ENCODE data around the gene AURKB.
"Not testable (repeated sequence)": the region's sequence is repeated elsewhere in the genome, so short reads cannot be mapped to it uniquely, and the experiment has no call there.

The AURKB gene

DNA sequence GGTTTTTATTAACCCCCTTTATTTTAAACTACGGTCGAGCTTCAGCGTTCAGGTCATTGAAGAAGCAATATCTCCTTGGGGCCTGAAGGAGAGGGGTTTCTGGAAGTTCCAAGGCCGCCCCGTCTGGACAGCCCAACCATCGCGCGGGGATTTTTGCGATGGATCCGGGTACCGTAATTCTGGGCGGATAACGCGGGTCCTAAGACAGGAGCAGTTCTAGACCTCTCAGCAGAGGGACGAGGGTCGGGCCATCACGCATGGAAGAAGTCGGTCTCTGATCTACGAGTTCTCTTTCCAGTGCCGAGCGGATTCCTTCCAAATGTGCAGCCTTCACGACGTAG is 24.0 kb downstream of the AURKB start:
- no peaks in the 10 kb centered on the region for H3K9me3 Mint-ChIP-seq
- no peaks in the 10 kb centered on the region for H3K27me3 Mint-ChIP-seq
- ATAC-seq (no peak), DNase-seq (no peak)
- peaks cover 20% of the 10 kb centered on the region for H3K4me1 Mint-ChIP-seq
- H3K27ac Mint-ChIP-seq: no peak overlapping the region
- H3K36me3 Mint-ChIP-seq (ENCODE audit: low read depth): no peaks in the 10 kb centered on the region
- H3K4me3 Mint-ChIP-seq: no peak overlapping the region

DNA sequence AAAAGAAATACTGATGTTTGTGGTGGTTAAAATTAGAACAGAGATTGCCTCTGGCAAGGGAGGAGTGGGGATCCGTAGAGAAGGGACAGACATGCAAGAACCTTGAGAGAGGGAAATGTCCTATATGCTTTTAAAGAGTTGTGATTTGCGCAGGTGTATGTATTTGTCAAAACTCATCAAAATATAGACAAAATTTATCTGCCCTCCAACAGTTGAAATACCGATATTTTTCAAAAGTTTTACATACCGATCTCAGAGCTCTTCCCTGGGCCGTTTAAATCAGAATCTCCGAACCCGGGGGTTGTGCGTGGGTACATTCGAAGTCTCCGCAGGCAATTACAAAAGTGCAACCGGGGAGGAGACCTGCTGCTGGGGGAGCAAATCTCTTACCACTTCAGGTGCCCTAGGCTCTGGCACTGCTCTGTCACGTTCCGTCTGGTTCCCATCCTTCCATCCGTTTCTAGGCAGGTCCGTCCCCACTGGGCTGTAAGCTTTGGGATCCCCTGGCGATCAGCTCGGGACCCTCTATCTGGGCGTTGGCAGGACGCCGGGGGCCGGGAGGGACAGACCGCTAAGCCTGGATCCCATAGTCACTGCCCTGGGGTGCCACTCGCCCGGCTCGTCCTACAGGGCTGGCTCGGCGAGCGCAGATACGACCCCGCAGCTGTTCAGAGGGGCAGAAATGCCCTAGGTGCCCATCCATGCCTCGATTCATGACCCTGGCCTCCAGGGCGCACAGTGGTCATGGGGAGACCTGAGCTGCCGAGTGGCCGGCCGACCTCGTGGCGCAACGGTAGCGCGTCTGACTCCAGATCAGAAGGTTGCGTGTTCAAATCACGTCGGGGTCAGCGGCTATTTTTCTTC is 24.6 kb downstream of the AURKB start:
- H3K4me1 Mint-ChIP-seq: peaks cover 19% of the 10 kb centered on the region
- H3K4me3 Mint-ChIP-seq: no peak overlapping the region
- no peaks in the 10 kb centered on the region for H3K36me3 Mint-ChIP-seq (ENCODE audit: low read depth)
- peak; percentile 14 for ATAC-seq
- peak; percentile 94 for DNase-seq
- H3K27me3 Mint-ChIP-seq: no peaks in the 10 kb centered on the region
- H3K27ac Mint-ChIP-seq: no peak overlapping the region
- H3K9me3 Mint-ChIP-seq: no peaks in the 10 kb centered on the region

DNA sequence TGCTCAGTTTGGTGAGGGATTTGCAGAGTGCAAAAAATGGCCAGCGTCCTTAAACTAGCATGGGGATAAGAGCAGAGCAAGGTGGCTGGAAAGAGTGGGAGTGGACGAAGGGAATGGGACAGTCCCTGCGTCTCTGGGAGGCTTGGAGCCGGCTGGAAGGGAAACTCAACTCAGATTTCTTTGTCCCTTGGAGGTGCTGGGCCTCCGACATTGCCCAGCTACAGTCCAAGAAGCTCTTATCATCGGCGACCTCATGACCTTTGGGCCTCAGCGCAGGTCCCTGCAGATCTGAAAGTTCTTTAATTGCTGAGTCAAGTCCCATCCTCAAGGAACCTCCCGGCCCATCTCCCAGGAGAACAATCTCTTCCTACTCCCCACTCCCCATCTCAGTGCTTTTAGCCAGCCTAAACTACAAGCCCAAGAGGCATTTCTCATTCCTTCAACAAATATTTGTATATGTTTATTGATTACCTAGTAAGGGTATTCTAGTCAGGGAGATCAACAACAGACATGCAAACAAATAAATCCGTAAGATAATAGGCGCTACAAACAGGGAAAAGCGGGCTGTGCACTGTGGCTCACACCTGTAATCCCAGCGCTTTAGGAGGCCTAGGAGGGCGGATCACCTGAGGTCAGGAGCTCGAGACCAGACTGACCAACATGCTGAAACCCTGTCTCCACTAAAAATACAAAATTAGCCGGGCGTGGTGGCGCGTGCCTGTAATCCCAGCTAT is 33.2 kb downstream of the AURKB start:
- Mint-ChIP-seq H3K4me3 (peak overlapping the region; percentile 95), H3K36me3 (ENCODE audit: low read depth) (peaks cover 6% of the 10 kb centered on the region), H3K4me1 (peaks cover 50% of the 10 kb centered on the region), H3K27me3 (no peaks in the 10 kb centered on the region), H3K9me3 (no peaks in the 10 kb centered on the region), H3K27ac (peak overlapping the region; percentile 82)
- ATAC-seq (no peak), DNase-seq (no peak)

DNA sequence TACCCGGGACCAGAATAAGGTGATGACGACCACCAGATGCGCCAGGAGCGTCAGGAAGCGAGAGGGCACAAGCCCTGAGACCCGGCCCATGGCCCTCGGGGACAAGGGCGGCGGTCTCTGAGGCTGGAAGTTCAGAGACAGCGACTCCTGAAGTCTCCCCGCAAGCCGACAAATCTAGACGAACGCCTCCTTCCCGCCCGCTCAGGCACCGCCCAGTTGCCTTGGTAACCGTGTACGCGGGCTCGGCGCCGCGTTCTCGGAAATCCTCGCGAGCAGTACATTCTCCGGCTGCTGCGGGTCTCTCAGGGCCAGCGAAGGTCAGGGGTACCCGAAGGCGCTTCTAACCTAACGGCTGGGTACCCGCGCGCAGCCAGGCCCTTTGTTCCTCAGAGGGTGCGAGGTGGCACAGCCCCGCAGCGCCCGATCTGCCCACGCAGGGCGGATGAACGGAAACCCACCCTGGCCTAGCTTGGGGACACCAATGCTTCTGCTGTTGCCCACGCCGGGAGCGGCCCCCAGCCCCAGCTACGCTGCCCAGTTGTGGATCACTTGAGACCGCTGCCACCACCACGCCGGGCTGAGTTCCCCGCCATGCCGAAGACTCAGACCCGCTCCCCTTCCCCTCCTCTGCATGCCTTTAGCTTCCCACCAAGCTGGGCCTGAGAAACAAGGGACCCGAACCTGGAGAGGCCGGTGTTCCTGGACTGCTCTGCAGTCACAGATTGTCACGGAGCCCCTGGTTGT is 34.0 kb downstream of the AURKB start, which contains the start of gene TMEM107:
TMEM107 (minus strand) TSS at position 184 of the 744 bp plus-strand sequence; CDS start at position 90, 94 bp downstream.
- Mint-ChIP-seq H3K4me3 (peak within 1 kb of the TSS; percentile 95), H3K4me1 (peaks cover 51% of the 10 kb centered on the region), H3K27me3 (no peaks in the 10 kb centered on the region), H3K9me3 (no peaks in the 10 kb centered on the region), H3K36me3 (ENCODE audit: low read depth) (peaks cover 6% of the 10 kb centered on the region), H3K27ac (peak within 1 kb of the TSS; percentile 82)
- ATAC-seq: peak; percentile 53
- peak; percentile 90 for DNase-seq

DNA sequence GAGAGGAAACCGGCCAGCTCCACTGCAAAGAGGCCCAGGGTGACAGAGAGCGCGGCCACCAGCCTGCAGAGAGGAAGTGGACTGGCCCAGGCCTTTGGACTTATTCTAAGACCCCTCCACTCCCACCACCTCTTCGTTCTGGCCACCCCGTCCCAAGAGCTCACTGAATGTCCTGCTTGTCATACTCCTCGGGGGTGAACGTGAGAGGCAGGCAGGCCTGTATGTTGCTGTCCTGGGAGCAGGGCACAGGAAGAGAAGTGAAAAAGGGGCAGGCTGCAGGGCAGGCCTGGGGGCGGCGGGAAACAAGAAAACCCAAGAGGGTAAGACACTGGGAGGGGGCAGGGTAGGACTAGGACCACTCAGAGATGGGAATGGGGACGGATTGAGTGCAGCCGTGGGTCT is 34.6 kb downstream of the AURKB start:
- DNase-seq (no peak), ATAC-seq (peak; percentile 4)
- Mint-ChIP-seq H3K4me3 (peak overlapping the region; percentile 95), H3K9me3 (no peaks in the 10 kb centered on the region), H3K4me1 (peaks cover 50% of the 10 kb centered on the region), H3K27ac (peak overlapping the region; percentile 82), H3K27me3 (no peaks in the 10 kb centered on the region), H3K36me3 (ENCODE audit: low read depth) (peaks cover 6% of the 10 kb centered on the region)

DNA sequence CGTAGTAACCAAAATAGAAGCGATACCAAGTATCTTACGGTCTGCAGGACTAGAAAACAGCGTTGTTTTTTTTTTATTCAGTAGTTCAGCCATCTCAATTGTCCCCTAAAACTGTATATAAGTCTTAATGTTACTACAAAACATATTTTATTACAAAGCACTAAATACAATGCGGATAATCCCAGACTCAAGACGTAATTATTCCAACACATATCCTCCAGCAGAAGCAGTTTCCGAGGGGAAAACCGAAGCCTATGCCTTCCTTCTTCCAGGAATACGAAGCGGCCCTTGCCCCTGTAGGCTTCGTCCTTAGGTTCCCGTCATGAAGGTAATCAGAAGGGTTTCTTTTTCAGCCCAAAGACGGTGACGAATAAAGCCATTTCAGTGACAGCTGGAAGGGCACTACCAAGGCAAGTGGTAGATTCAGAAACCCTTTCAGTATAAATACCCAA is 36.5 kb downstream of the AURKB start:
- H3K27me3 Mint-ChIP-seq: no peaks in the 10 kb centered on the region
- no peak for DNase-seq
- H3K4me1 Mint-ChIP-seq: peaks cover 50% of the 10 kb centered on the region
- peaks cover 6% of the 10 kb centered on the region for H3K36me3 Mint-ChIP-seq (ENCODE audit: low read depth)
- ATAC-seq: no peak
- H3K27ac Mint-ChIP-seq: peak overlapping the region; percentile 100
- peak overlapping the region; percentile 80 for H3K4me3 Mint-ChIP-seq
- no peaks in the 10 kb centered on the region for H3K9me3 Mint-ChIP-seq

DNA sequence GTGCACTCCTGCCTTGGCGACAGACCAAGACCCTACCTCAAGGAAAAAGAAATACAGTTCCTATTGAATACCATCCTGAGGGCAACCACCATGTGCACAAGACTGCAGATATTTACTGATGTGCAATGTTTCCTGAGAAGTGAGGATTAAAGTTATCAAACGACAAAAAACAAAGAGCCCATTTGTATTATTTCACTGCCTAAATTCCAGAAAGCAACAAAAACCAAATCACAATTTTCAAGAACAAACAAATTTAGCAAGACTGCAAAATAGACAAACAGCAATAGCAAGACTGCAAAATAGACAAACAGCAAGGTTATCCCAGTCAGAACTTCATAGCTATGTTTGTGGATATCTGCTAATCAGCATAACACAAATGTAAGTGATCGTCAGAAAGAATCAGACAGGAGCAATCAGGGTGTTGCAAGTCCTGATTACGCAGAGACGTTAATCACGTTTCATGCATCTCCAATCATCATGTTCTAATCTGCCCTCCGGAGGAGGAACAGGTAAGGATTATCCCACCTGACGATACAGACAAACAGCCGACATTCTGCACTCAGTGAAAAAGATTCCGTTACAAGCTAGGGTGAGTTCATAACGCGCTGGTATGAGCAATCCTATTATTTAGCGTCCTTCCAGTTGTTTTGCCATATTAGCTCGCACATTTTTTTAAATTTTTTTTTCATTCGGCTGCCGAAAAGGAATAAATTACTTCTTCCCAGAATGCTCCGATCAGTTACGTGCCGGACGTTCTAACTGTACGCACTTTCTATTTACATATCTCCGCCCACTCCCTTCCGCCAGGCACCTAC is 37.1 kb downstream of the AURKB start:
- Mint-ChIP-seq H3K9me3 (no peaks in the 10 kb centered on the region), H3K36me3 (ENCODE audit: low read depth) (peaks cover 6% of the 10 kb centered on the region), H3K27me3 (no peaks in the 10 kb centered on the region), H3K4me1 (peaks cover 50% of the 10 kb centered on the region), H3K4me3 (peak overlapping the region; percentile 80), H3K27ac (peak overlapping the region; percentile 100)
- ATAC-seq (peak; percentile 91), DNase-seq (peak; percentile 75)

DNA sequence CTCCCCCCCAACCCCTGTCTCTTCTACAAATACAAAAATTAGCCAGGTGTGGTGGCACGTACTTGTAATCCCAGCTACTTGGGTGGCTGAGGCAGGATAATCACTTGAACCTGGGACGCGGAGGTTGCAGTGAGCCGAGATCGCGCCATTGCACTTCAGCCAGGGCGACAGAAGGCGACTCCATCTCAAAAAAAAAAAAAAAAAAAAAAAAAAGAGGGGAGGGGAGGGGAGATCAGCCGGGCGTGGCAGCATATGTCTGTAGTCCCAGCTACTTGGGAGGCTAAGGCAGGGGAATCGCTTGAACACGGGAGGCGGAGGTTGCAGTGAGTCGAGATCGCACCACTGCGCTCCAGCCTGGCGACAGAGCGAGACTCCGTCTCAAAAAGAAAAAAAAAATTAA is 40.2 kb downstream of the AURKB start:
- not testable (repeated sequence) for H3K4me3 Mint-ChIP-seq, H3K27ac Mint-ChIP-seq

DNA sequence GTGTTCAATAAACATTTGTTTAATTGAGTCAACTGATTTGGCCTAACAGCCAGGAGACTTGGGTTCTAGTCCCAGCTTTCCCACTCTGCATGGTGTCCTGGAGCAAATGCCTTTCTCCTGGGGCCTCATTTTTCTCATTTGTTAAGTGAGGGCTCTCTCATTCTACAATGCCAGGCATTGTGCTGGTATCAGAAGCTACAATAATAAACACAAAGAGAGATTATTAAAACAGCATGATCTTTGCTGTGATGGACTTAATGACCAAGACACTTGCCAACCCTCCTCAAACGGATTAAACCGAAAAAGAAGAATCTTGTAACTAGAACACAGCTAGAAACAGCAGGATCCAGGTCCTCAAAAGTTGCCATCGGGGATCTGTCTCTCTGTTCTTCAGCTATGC is 42.8 kb downstream of the AURKB start:
- DNase-seq (no peak), ATAC-seq (no peak)
- H3K4me3 Mint-ChIP-seq: no peak overlapping the region
- no peaks in the 10 kb centered on the region for H3K27me3 Mint-ChIP-seq
- no peak overlapping the region for H3K27ac Mint-ChIP-seq
- H3K4me1 Mint-ChIP-seq: peaks cover 33% of the 10 kb centered on the region
- H3K9me3 Mint-ChIP-seq: no peaks in the 10 kb centered on the region
- no peaks in the 10 kb centered on the region for H3K36me3 Mint-ChIP-seq (ENCODE audit: low read depth)

More for the DNA sequence above, 40.2 kb downstream of the AURKB start:
- not testable (repeated sequence) for H3K36me3 Mint-ChIP-seq (ENCODE audit: low read depth); H3K9me3 Mint-ChIP-seq; ATAC-seq; DNase-seq; H3K27me3 Mint-ChIP-seq
- H3K4me1 Mint-ChIP-seq: peaks cover 37% of the 10 kb centered on the region

DNA sequence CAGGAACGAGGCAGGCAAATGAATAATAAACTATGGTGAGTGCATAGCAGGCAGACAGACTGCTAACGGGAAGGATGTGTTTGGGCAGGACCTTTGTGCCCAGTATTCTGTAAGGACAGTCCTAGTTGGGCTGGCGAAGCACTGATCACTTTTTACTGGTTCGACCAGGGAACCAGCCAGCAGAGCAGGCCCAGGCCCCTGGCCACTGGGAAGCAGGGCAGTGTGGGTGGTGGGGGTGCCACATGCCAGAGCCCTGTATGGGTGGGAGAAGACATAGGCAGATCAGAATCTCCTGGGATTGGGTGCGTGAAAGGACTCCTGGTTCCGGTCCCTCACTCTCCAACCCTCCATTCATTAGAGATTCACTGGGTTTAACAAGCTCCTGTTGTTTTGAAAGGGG is 43.6 kb downstream of the AURKB start:
- Mint-ChIP-seq H3K4me1 (peaks cover 35% of the 10 kb centered on the region), H3K4me3 (no peak overlapping the region)
- no peak for DNase-seq

DNA sequence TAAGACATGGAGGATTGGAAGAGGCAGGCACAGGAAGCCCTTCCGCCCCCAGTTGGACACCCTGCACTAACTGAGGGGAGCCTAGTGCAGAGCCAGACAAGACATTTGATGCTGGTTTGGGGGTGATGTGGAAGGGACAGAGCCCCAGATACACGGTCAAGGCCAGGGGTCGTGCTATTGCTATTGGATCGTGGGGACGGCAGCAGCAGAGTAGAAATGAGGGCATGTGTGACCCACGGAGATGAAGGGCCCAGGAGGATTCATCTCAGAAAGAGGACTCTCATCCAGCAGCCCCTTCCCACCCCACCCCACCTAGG is 45.6 kb downstream of the AURKB start:
- Mint-ChIP-seq H3K4me3 (peak overlapping the region; percentile 81), H3K36me3 (ENCODE audit: low read depth) (peaks cover 18% of the 10 kb centered on the region), H3K27ac (peak overlapping the region; percentile 95), H3K27me3 (no peaks in the 10 kb centered on the region), H3K4me1 (peaks cover 51% of the 10 kb centered on the region), H3K9me3 (no peaks in the 10 kb centered on the region)
- DNase-seq (no peak), ATAC-seq (no peak)

More for the DNA sequence above, 43.6 kb downstream of the AURKB start:
- no peaks in the 10 kb centered on the region for H3K27me3 Mint-ChIP-seq
- H3K36me3 Mint-ChIP-seq (ENCODE audit: low read depth): peaks cover 2% of the 10 kb centered on the region
- ATAC-seq: no peak
- no peak overlapping the region for H3K27ac Mint-ChIP-seq
- no peaks in the 10 kb centered on the region for H3K9me3 Mint-ChIP-seq

DNA sequence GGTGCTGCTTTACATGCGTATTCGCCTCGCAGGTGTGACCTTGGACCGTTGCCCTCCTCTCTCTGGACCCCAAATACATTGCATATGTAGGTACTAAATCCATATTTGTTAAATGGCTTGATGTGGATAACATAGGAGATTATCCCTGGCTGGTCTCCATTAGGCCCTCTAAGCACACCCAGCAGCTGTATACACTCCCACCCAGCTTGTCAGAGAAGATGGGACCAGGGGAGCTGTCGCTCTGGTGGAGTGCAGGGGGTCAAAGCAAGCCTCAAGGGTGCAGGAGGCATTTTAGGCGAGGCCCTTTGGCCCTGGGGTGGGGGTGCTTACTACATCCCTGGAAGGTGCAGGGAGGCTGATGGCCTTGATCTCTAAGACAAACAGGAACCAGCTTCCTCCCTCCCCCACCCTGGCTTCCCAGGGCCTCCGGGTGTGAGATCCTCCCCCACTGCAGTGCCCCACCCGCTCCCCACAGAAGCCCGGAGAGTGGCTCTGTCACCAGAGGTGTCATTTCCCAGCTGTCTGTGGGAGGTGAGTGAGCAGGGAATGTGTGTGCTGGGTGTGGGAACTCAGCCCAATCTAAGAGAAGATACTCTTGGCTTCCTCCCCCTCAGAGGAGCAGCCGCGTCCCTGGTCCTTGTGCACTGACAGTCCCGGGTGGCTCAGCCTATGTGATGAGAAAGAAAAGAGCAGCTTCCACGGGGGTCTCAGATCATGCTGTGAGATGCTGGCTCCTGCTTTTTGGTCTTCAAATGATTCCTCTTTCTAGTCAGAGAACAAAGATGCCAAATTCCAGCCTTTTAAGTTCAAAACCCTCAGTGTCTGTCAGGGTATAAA is 46.2 kb downstream of the AURKB start:
- H3K27me3 Mint-ChIP-seq: no peaks in the 10 kb centered on the region
- peak overlapping the region; percentile 81 for H3K4me3 Mint-ChIP-seq
- peaks cover 57% of the 10 kb centered on the region for H3K4me1 Mint-ChIP-seq
- peaks cover 23% of the 10 kb centered on the region for H3K36me3 Mint-ChIP-seq (ENCODE audit: low read depth)
- H3K27ac Mint-ChIP-seq: peak overlapping the region; percentile 95
- DNase-seq (peak; percentile 81), ATAC-seq (peak; percentile 67)
- H3K9me3 Mint-ChIP-seq: no peaks in the 10 kb centered on the region

Data from activated naive CD8-positive, alpha-beta T cell treated with anti-CD3 and anti-CD28 coated beads, Interleukin-2, amount 50 U/mL, for 24 hours (primary cell).